ENCODE results near the gene PCGF2.
A peak's percentile ranks its signal among the peaks of the same experiment; 100 is the strongest.

PCGF2 gene

DNA sequence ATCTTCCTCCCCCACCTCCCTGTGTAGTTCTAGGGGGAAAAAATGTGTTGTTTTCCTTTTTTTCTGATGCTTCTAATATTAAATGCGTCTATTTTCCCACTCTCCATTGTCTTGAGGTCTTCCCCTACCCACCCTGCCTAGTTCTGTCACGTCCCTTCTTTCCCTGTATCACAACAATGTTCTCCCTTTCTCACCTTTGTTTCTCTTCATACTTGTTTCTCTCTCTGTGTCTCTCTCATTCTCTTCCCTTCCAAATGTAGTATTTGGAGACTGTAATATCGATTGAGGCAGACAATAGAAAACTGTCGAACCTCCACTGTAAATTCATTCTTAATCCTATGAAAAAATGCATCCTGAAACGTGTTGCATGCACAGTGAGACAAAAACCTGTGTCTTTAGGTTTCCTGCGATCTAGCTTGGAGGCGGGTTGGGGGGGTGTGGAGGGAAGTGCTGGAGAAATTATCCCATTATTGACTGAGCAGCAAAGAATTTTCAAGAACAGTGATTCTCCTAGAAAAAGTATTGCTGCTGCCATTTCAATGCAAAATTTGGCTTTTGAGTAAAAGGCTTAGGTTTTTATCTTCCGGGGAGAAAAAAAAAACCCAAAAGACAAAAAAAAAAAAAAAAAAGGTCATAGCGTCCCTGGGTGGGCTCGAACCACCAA lies 3.1 kb upstream of the PCGF2 start:
- no peak for DNase-seq (ENCODE audit: low read depth in 2 of 2)

DNA sequence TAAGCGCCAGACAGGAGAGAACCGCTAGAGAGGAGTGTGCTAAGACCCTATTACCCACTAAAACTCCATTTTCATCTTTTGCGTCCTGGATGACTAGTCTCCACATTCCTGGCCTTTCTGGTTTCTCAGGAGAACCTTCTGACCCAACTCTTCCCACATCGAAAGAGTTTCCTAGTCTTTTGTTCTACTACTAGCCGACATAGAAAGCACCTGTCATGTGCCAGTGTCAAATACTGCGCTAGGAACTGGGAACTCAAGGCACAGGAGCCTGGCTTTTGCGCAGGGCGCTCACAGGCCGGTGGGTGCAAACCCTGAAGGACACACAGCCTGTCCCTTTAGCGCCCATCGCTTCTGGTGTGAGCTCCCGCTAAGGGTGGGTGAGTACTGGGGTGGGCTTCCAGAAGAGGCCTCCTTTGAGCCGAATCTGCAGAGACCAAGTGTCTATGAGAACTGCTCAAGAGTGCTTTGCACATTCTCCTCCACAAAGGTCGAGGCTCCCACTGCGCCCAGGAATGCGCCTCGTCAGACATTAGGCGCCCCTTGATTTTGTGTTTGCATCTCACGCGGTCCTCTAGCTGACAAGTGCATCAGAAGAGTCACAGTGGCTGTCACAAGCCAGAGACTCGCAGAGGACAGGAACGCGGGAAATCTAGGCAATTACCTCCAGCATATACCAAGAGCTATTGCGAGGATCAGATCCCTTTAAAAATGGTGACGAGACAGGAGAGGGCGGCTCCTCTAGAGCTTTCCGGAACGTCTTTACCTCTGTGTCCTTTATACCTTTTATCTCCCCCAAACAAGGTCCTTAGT lies 2.4 kb upstream of the PCGF2 start:
- no peak for DNase-seq (ENCODE audit: low read depth in 2 of 2)

DNA sequence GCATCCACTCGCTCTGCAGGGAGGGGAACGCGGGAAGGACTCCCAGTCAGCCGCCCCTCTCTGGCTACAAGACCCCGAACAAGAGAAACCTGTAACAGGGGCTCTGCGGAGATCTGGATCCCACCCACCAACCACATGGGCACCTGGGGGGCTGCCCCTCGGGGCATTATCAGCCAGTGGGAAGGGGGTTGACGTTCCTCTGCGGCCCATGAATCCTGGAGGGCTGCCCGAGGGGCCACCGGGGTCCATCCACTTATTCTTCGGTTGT lies 1.8 kb upstream of the PCGF2 start:
- DNase-seq (ENCODE audit: low read depth in 2 of 2): no peak

DNA sequence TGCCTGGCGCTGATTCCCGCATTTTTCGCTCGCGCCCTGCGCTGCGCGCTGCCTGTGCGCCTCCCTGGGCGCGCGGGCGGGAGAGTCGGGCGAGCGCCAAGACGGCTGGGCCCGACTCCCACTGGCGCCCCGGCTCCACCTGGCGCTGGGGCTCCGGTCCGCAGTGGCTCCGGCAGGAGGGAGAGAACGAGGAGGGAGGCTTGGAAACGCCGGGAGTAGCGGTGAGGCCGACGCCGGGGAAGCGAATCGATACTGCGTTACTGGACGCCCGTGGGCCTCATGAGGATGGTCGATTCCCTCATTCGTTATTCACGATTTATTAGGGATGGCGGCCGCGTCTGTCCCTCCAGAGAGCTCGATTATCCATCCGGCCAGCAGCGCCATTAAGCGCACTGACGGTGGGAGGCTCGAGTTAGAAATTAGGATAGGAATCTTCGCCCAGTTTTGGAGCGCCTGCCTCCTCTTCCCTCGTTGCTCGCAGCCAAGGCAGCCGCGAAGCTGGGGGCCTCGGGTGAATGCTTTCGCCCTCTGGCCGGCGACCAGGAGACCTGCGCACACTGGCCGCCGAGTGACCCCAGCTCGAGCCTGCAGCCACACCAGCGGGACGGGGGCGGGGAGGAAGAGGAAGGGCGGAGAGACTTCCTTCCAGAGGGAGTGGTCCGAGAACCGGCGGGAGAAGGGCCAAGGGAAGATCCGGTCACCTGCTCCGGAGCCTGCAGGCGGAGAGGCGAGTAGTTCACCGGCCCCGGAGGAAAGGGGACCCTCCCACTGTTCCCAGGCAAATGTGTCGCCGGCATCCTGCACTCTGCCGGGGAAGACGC lies 1.3 kb upstream of the PCGF2 start:
- DNase-seq (ENCODE audit: low read depth in 2 of 2): no peak

DNA sequence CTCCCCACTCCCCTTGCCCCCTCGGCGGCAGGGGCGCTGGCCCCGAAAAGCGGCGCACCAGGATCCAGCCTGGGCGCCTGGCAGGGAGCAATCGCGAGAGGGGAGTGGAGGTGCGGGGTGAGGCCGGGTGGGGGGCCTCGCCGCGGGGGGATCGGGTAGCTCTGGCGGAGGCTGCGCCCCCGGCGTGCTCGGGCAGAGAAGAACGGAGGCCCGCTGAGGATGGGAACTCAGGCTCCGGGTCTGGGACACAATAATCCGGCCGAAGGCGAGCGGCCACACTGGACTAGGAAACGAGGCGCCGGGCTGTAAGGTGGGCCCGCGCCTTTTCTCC lies 721 bp upstream of the PCGF2 start:
- no peak for DNase-seq (ENCODE audit: low read depth in 2 of 2)

DNA sequence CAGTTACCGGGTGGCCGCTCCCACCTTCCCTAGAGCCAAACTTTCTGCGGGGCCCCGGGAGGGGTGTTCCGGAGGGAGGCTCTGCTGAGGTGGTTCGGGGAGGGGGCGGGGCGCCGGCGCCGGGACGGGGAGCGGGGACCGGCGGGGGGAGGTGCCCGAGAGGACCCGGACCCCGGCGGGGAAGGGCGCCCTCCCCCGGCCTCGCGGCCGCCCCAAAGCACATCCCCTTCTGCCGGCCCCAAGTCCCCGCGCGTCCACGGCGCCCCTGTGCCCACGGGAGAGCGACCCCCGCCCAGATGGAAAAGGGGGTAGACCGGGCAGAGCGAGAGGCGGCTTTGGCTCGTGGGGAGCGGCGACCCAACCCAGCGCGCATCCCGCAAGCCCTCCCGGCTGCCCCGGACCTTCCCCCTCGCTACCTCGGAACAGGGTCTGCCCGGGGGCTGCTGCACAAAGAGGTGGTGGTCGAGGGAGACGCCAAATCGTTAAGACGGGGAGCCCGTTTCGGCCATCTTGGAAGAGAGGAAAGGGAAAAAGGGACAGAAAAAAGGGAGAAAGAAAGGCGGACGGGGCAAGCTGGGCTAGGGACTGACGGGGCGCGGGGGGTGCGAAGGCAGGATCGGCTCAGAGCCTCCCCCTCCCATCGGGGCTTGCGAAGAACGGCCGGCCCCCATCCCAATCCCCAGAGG lies 530 bp downstream of the PCGF2 start:
- DNase-seq (ENCODE audit: low read depth in 2 of 2): no peak

DNA sequence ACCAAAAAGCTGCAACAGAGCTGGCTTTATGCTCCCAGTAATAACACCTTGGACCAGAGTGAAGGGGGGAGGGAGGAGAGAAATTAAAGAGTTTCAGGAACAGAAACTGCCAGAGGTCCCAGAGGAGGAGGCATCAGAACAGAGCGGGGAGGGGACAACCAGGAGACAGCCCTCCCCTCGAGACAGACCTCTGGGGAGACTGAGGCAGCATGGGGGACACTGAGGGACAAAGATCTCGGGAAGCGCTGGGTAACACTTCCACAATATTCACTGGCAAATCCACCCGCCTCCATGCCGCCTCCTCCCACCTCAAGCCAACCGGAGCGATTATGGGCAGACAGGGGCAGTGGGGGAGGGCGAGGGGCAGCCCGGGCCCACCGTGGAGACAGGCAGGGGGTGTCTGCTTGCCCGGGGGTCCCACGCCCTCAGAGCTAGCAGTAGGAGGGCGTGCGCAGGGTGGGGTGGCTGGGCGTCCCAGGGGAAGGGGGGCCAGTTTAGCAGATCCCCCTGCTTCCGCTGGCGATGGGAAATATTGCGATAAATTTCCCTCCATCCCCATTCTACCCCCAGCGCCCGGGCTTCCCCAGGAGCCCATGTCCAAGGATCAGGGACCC lies 1.2 kb downstream of the PCGF2 start:
- DNase-seq (ENCODE audit: low read depth in 2 of 2): no peak

DNA sequence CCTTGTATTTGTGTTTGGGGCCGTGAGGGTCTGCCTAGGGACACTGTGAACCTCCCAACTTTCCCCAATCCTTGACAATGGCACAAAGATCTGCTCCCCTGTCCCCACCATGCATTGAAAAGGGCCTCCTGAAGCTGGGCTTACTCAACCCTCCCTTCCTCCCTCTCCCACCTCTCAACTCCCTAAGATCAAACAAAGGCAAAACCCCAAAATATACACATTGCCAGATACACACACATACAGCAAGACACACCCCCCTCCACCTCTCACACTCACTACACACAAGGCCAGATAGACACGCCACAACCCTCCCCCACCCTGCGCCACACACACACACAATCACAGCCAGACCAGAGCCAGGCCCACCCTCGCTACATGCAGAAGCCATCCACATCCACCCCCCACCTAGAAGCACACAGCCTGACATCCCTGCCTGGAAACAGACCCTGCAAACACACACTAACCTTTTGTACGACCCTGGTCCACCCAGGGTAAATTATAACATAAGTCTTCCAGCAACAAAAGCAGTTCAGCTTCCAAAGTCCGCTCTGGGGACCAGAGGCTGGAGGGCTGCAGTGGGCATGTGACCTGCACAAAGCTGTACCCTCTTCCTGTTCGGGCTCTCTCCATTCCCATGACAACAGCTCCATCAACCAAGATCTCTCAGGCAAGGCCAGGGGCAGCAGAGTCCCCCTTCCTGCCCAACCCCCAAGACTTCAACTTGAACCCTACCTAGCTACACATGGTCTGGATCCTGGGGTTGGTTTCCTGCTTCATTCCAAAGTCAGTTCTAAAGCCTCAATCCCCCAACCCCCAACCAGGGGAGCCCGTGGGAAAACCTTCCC lies 1.9 kb downstream of the PCGF2 start:
- no peak for DNase-seq (ENCODE audit: low read depth in 2 of 2)

DNA sequence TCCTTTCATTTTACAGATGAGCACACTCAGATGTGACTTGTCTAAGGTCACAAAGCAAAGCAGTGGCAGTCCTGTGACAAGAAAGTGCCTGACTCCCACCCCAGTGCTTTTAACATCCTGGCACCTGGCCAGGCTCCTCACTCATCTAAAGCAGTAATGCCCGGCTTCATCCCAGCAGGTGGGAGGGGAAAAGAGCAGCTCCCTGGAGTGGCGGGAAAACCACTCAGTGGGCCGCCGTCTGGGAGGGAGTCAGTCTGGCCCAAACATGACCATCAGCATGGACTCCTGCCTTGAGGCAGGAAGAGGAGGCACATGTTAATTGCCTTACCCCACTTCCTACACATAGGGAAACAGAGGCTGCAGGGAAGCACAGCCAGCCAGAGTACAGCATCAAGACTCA lies 2.6 kb downstream of the PCGF2 start:
- DNase-seq (ENCODE audit: low read depth in 2 of 2): no peak

DNA sequence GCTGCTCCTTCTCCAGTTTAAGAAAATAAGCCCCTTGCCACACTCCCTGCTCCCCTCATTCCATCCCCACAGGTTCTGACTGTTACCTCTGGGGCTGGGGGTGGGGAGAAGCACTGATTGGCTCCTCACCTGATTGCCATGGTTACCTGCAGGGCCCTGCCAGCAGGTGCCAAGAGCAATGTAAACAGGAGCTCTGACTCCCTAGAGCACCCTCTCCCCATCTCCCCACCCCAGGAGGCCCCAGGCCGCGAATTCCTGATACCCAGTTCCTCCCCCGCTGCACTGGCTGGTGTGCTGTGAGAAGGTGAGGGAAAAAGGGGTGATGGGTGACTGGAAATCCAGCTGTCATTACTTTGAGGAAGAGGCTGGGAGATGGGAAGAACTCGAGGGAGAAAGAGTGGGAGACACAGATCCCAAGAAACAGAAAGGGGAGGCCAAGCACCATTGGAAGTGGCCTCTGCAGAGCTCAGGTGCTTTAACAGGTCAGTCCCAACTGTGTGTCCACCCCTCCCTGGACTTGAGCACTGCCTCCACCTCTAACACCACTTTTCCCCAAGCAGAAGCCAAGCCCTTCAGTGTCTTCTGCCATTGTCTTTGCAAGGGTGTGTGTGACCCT lies 4.5 kb downstream of the PCGF2 start:
- no peak for DNase-seq (ENCODE audit: low read depth in 2 of 2)

DNA sequence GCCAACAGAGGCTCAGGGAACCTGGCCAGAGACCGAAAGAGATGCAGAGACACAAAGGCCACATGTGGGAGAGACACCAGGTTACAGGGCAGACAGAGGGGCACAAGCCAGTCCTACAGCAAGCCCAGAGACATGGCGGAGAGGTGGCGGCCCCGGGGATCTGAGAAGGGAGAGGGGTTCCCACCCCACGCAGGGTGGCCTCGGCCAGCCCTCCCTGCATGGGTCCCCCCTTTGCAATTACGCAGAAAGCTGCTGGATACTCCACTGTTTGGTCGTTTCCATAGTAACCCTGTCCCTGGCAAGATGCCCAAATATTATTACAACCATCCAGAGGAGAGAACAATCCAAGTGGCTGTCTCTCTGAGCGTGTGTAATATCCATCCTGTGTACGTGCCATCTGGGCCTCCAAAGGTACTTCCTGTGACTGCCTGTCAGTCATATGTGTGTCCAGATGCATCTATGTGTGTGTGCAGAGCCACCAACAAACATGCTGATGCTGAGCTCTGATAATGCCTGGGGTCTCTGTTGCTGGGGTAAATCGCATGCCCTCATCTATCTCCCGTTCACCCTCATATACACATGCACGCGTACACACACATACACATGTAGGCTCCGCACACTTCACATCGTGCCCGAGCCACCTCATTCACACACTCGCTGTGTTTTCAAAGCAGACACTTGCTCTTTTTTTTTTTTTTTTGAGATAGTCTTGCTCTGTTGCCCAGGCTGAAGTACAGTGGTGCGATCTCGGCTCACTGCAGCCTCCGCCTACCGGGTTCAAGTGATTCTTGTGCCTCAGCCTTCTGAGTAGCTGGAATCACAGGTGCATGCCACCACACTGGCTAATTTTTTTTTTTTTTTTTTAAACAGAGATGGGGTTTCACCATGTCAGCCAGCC lies 5.5 kb downstream of the PCGF2 start:
- DNase-seq (ENCODE audit: low read depth in 2 of 2): peak; percentile 81 to 82

DNA sequence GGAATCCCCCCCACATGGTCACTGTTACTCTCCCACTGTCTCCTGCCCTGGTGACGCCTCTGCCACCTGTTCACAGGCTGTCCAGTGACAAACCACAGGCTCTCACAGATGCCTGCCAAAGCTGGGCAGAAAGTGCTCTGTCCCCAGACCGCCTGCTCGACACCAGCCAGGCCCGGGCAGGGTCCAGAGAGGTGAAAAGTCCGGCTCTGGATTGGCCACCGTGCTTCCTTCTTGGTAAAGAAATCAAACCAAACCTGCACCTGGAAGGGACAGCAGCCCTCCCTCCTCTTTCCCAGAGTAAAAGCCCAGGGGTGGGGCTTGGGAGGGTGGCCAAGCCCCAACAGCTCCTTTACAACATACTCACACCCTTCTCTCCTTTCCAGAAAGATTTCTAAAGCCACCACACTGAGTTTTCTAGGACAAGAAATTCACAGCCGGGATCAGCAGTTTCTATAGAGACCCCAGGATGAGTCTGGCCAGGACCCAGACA lies 6.2 kb downstream of the PCGF2 start:
- no peak for DNase-seq (ENCODE audit: low read depth in 2 of 2)

DNA sequence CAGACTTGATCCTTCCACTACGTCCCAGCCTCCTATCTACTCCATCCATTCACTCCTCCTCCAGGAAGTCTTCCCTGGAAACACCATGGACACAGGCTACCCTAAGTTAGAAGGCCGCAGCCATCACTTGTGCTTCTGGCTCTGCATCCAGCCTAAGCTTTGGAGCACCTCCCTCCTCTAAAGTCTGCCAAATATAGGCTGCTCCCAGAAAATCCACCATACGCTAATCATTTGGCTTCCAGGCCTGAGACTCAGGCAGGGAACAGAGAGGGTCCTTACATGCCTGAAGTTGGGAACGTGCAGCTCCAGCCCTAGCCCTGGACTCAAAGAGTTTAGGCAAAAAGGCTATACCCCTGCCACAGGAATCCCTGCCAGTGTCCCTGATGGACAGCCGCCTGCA lies 6.7 kb downstream of the PCGF2 start:
- no peak for DNase-seq (ENCODE audit: low read depth in 2 of 2)

DNA sequence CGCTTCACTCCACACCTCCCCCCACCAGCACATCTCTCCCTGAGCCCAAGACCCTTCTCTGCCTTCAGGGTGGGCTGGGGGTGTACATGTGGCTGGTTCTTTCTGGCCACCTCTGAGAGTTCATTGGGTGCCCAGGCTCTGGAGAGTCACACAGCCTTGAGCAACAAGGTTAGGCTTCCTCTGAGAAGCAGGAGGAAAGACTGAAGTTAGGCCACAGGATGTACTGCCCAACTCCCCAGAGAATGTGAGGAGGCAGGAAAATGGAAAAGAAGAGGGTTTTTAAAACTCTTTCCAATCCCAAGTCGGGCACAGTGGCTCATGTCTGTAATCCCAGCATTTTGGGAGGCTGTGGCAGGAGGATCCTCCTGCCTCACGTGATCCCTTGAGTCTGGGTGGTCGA lies 7.3 kb downstream of the PCGF2 start:
- no peak for DNase-seq (ENCODE audit: low read depth in 2 of 2)

DNA sequence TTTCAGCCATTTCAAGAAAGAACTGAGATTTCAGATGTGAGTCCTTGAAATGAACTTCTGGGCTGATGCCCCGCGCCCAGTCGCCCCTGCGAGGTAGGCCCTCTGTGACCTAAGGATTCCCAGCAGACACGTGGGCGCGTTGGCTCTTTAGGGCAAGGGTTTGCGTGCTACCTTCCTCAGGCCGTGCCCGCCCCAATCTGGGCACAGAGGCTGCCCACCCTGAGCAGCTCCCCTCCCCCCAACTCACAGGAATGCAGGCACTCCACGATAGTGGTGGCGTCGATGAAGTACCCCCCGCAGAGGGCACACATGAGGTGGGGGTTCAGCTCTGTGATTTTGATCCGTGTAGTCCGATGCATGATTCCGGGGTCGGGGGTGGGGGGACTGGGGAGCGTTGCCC lies 8.1 kb downstream of the PCGF2 start:
- DNase-seq (ENCODE audit: low read depth in 2 of 2): no peak

DNA sequence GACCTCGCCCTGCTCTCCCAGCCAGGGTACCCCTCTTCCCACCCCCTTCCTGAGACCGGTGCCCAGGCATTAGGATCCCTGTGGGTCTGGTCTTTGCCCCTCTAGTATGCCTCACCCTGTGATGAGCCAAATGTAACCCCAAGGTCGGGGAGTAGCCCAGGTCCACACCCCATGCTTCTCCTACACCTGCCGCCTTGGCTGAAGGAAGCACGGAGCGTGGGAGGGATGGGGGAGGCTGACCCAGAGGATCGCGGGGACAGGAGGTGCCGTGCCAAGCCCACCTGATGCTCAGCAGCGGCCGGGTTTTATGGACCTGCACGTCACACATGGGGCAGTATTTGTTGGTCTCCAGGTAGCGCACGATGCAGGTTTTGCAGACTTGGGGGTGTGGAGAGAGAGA lies 8.8 kb downstream of the PCGF2 start:
- no peak for DNase-seq (ENCODE audit: low read depth in 2 of 2)

DNA sequence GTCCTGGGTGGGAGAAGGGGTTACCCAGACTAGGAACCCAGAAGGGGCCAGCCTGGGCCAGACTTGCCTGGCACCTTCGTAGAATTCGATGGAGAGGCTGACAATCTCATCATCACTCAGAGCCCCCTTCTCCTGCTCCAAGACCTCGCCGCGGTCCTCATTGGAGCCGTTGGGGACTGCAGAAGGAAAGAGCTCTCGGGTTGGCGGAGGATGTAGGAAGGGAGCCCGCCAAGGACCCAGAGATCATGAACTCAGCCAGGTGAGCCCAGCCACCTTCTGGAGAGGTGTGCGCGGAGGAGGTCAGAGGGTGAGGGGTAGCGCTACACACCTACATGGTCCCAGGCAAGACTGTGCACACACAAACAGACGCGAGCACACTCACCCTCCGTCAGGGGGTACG lies 9.4 kb downstream of the PCGF2 start:
- no peak for DNase-seq (ENCODE audit: low read depth in 2 of 2)

DNA sequence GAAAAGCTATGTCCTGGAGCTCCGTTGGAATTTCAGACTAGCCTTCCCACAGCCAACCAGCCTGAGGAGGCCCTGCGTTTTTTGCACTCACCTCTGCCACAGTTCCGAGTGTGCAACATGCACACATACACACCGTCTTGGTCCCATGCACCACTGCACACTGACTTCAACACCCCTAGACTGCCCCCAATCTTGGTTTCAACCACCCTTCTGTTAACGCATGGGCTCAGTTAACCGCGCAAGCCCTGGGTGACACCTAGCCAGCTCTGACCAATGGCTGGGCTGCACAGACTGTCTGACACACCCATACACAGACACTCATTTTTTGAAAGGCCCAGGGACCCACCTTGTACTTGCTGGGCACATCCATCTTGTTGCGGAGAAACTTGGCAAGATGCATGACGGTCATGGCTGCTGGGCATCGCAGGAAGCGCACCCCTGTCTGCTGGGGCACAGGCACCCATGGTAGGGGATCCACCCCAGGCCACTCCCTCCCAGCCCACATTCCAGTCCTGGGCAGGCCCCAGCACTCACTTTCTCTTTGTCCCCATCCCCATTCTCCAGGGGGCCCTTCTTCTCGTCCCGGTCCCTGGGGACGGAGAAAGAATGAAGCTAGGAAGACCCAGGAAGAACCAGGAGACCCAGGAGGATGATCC lies 10.0 kb downstream of the PCGF2 start:
- DNase-seq (ENCODE audit: low read depth in 2 of 2): no peak

All from fibroblast of skin of left biceps (primary cell).